MCF 10A (cell line): ENCODE measurements around the gene ATF5. TPM values are rescaled to one million over a fixed set of nuclear protein-coding genes. Genes with fewer than 3 reads are reported as not detected.

Source experiments
- BruUV-seq: library from RNA; stranded (reverse); fragments of 400-500 nt; replicated peaks from 2 replicates; lab custom pipeline; 2021; lab: Mats Ljungman, UMichigan
- CTCF ChIA-PET: fragments of 300-600 bp; sonication (Branson Sonifier 250); formaldehyde crosslinking; extraction: SDS; loops from one replicate; lab custom pipeline; 2021; ENCODE audit warnings: antibody characterized with exemption, inconsistent platforms; lab: Yijun Ruan, JAX
- POLR2A ChIA-PET: fragments of 300-600, 350-650 bp; sonication (Branson Sonifier 250); formaldehyde crosslinking; extraction: SDS; loops from one replicate; lab custom pipeline; 2020; ENCODE audit warnings: antibody characterized with exemption, inconsistent platforms; lab: Yijun Ruan, JAX
- DNase-seq: peaks from one replicate; pipeline ENCODE4 v3.0.0-alpha.2; 2018; ENCODE audit not compliant: unreplicated experiment
- H3K27ac Mint-ChIP-seq: one replicate; pipeline ENCODE4 v1.8.0; 2022; ENCODE audit warnings: mild to moderate bottlenecking, low read depth, mixed read lengths; ENCODE audit not compliant: unreplicated experiment
- H3K27me3 Mint-ChIP-seq: one replicate; pipeline ENCODE4 v1.8.0; 2022; ENCODE audit warnings: mixed read lengths; ENCODE audit not compliant: insufficient read depth, unreplicated experiment
- H3K36me3 Mint-ChIP-seq: one replicate; pipeline ENCODE4 v1.8.0; 2022; ENCODE audit warnings: mild to moderate bottlenecking, moderate library complexity, mixed read lengths; ENCODE audit not compliant: insufficient read depth, unreplicated experiment
- H3K4me1 Mint-ChIP-seq: one replicate; pipeline ENCODE4 v1.8.0; 2022; ENCODE audit warnings: mixed read lengths; ENCODE audit not compliant: insufficient read depth, unreplicated experiment
- H3K4me3 Mint-ChIP-seq: one replicate; pipeline ENCODE4 v1.8.0; 2022; ENCODE audit warnings: mild to moderate bottlenecking, moderate library complexity, mixed read lengths; ENCODE audit not compliant: unreplicated experiment
- H3K9me3 Mint-ChIP-seq: one replicate; pipeline ENCODE4 v1.8.0; 2022; ENCODE audit warnings: mixed read lengths; ENCODE audit not compliant: unreplicated experiment
- CTCF ChIP-seq: fragments of 200-600 bp; IDR thresholded peaks from one replicate; pipeline ENCODE4 v1.8.0; 2022; ENCODE audit warnings: antibody characterized with exemption, mild to moderate bottlenecking; ENCODE audit not compliant: unreplicated experiment
- intact Hi-C: fragments of 100-400 bp; cut with micrococcal nuclease; formaldehyde crosslinking; loops from 2 replicates; pipeline ENCODE4 v1.14.1; 2022
- total RNA-seq: library from RNA; stranded (reverse); gene quantifications from 2 replicates; pipeline ENCODE4 v1.2.3, GENCODE V29; 2022

ATF5 gene
- total RNA-seq, 1 experiment from 2014 or later: 23.7 TPM

- no peaks in the 10 kb centered on the region for H3K4me1 Mint-ChIP-seq
- ChIA-PET CTCF (interaction anchor here (1.2 kb wide), 1 partner anchor 44 kb away, joined by 3 read pairs; no protein-coding TSS in a partner anchor), POLR2A (no interaction called here)
- H3K36me3 Mint-ChIP-seq: peaks cover 29% of the 10 kb centered on the region
- no peaks in the 10 kb centered on the region for H3K9me3 Mint-ChIP-seq
- TF ChIP-seq CTCF: no peak
- intact Hi-C loops: no loop called here
- H3K27ac Mint-ChIP-seq: no peak overlapping the region
- H3K27me3 Mint-ChIP-seq: no peaks in the 10 kb centered on the region
- BruUV-seq: no TSS peak
- H3K4me3 Mint-ChIP-seq: no peak overlapping the region
- DNase-seq: no peak
Measured at GRCh38 chr19:49888510-49888824, 40.5 kb upstream of the ATF5 start.

- Mint-ChIP-seq H3K36me3 (peaks cover 23% of the 10 kb centered on the region), H3K4me3 (no peak overlapping the region), H3K4me1 (no peaks in the 10 kb centered on the region), H3K27ac (no peak overlapping the region), H3K9me3 (no peaks in the 10 kb centered on the region), H3K27me3 (no peaks in the 10 kb centered on the region)
- DNase-seq: no peak
- intact Hi-C loops: no loop called here
- no TSS peak for BruUV-seq
- POLR2A ChIA-PET: interaction anchor here (0.5 kb wide), 2 partner anchors 212 to 390 kb away, joined by 3 to 4 read pairs; partner anchors contain the start of gene PRMT1
- CTCF ChIA-PET: no interaction called here
- no peak for TF ChIP-seq CTCF
Measured at GRCh38 chr19:49889038-49889686, 39.8 kb upstream of the ATF5 start.

- ChIA-PET POLR2A (interaction anchor here (0.5 kb wide), 2 partner anchors 212 to 389 kb away, joined by 3 to 4 read pairs; partner anchors contain the start of gene PRMT1), CTCF (no interaction called here)
- Mint-ChIP-seq H3K9me3 (no peaks in the 10 kb centered on the region), H3K27me3 (no peaks in the 10 kb centered on the region), H3K27ac (no peak overlapping the region), H3K4me1 (no peaks in the 10 kb centered on the region), H3K36me3 (peaks cover 18% of the 10 kb centered on the region), H3K4me3 (no peak overlapping the region)
- intact Hi-C loops: no loop called here
- no peak for TF ChIP-seq CTCF
- no peak for DNase-seq
- BruUV-seq: no TSS peak
Measured at GRCh38 chr19:49889687-49890348, 39.2 kb upstream of the ATF5 start.
